Mucosa of gallbladder (tissue), 1 donor: Measurements from ENCODE around the gene TTBK1. TPM values are rescaled to one million over a fixed set of nuclear protein-coding genes. Genes with fewer than 3 reads are reported as not detected.
"Not testable (repeated sequence)": the region's sequence is repeated elsewhere in the genome, so short reads cannot be mapped to it uniquely, and the experiment has no call there.

Experiments used
- DNase-seq: peaks from one replicate; pipeline ENCODE4 v3.0.0-alpha.2; 2020; ENCODE audit warnings: low spot score
- total RNA-seq: library from RNA; stranded (reverse); gene quantifications from one replicate; pipeline ENCODE4 v1.2.1, GENCODE V29; 2021
- donor health status: DM: no; HTN: no; CAD: no.

Gene TTBK1
- total RNA-seq, 1 donor from 2014 or later, result 1.6 TPM

GRCh38 chr6:43287717-43288679 is 44.7 kb downstream of the TTBK1 start:
- no peak for DNase-seq

- DNase-seq, result no peak
These were observed 47.1 kb downstream of the TTBK1 start for GRCh38 chr6:43290339-43290904.

- no peak for DNase-seq
These were observed 47.6 kb downstream of the TTBK1 start for GRCh38 chr6:43290905-43291355.

- DNase-seq, result no peak
These were observed 48.4 kb downstream of the TTBK1 start for GRCh38 chr6:43291708-43292107.

- no peak for DNase-seq
These were observed 49.1 kb downstream of the TTBK1 start for GRCh38 chr6:43292341-43292740.

- DNase-seq, result no peak
These were observed 49.6 kb downstream of the TTBK1 start for GRCh38 chr6:43292763-43293318.

- DNase-seq, result no peak
These were observed 50.4 kb downstream of the TTBK1 start for GRCh38 chr6:43293698-43294097.

- no peak for DNase-seq
These were observed 51.3 kb downstream of the TTBK1 start for GRCh38 chr6:43294536-43294935.

GRCh38 chr6:43295456-43295855 is 52.2 kb downstream of the TTBK1 start:
- no peak for DNase-seq

GRCh38 chr6:43296780-43297497 is 53.7 kb downstream of the TTBK1 start:
- DNase-seq, result no peak

- peak; percentile 73 for DNase-seq
These were observed 54.6 kb downstream of the TTBK1 start, which contains the start of gene SLC22A7 for GRCh38 chr6:43297644-43298564. SLC22A7 (plus strand) TSS chr6:43298260; CDS start chr6:43298359, 99 bp downstream.

- DNase-seq, result no peak
These were observed 55.5 kb downstream of the TTBK1 start for GRCh38 chr6:43298565-43299337.

GRCh38 chr6:43299338-43300293 is 56.3 kb downstream of the TTBK1 start:
- no peak for DNase-seq

- DNase-seq, result no peak
These were observed 58.0 kb downstream of the TTBK1 start for GRCh38 chr6:43301081-43301870.

GRCh38 chr6:43302126-43302525 is 58.8 kb downstream of the TTBK1 start:
- no peak for DNase-seq

- not testable (repeated sequence) for DNase-seq
These were observed 59.7 kb downstream of the TTBK1 start for GRCh38 chr6:43303006-43303405.

GRCh38 chr6:43303751-43304331 is 60.6 kb downstream of the TTBK1 start:
- no peak for DNase-seq

- no peak for DNase-seq
These were observed 61.1 kb downstream of the TTBK1 start for GRCh38 chr6:43304361-43304760.
